ENCODE results near the gene GNG4.
"Not testable (repeated sequence)": the region's sequence is repeated elsewhere in the genome, so short reads cannot be mapped to it uniquely, and the experiment has no call there.

GNG4 gene

DNA sequence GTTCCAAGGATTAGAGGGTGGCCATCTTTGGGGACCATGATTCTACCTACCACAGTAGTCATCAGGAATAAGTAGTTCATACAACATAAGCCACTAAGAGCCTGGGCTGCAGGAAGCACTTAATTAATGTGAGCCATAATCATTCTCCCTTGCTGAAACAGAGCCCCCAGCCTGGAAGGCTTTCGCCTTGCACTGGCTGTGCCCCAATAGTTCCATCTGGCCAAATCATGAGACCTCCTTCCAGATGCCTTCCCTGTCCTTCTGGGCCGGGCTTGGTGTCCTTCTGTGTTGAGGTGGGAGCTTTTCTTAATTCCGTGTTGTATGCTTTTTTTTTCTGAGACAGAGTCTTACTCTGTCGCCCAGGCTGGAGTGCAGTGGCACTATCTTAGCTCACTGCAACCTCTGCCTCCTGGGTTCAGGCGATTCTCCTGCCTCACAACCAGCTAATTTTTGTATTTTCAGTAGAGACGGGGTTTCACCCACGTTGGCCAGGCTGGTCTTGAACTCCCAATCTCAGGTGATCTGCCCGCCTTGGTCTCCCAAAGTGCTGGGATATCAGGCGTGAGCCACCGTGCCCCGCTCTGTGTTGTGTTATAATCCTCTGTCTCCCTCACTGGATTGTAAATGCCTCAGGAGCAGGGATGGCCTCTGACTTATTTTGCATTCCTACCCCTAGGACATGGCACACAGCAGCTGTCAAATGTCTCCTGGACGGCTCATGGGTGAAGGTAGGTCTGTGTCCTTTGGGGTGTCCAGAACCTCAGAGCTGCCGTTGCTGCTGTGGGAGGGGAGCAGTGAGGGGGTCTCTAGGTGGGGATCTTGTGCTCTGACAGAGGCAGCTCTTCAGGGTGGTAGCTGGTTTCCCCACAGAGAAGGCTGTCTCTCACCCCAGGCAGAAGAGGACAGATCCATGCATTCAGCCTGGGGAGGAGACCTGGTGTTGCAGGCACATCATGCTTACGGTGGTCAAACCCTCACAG lies 10.1 kb downstream of the GNG4 start:
- DNase-seq (ENCODE audit: low read depth, low spot score): no peak
- TF ChIP-seq, protein P1, sequence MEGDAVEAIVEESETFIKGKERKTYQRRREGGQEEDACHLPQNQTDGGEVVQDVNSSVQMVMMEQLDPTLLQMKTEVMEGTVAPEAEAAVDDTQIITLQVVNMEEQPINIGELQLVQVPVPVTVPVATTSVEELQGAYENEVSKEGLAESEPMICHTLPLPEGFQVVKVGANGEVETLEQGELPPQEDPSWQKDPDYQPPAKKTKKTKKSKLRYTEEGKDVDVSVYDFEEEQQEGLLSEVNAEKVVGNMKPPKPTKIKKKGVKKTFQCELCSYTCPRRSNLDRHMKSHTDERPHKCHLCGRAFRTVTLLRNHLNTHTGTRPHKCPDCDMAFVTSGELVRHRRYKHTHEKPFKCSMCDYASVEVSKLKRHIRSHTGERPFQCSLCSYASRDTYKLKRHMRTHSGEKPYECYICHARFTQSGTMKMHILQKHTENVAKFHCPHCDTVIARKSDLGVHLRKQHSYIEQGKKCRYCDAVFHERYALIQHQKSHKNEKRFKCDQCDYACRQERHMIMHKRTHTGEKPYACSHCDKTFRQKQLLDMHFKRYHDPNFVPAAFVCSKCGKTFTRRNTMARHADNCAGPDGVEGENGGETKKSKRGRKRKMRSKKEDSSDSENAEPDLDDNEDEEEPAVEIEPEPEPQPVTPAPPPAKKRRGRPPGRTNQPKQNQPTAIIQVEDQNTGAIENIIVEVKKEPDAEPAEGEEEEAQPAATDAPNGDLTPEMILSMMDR (IDR thresholded peaks at IDR 0.05; ENCODE audit: low read depth, low read length): no peak
- in situ Hi-C loops (cut with HindIII; ENCODE audit: low sequenced_read_pairs): no loop called here
- no peak overlapping the region for H3K4me3 ChIP-seq (ENCODE audit: low read depth, low read length)

DNA sequence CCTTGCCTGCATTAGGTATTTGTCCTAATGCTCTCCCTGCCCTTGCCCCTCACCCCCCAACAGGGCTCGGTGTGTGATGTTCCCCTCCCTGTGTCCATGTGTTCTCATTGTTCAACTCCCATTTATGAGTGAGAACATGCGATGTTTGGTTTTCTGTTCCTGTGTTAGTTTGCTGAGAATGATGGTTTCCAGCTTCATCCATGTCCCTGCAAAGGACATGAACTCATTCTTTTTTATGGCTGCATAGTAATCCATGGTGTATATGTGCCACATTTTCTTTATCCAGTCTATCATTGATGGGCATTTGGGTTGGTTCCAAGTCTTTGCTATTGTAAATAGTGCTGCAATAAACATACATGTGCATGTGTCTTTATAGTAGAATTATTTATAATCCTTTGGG lies 11.0 kb downstream of the GNG4 start:
- H3K4me3 ChIP-seq (ENCODE audit: low read depth, low read length); in situ Hi-C loops (cut with HindIII; ENCODE audit: low sequenced_read_pairs); DNase-seq (ENCODE audit: low read depth, low spot score): not testable (repeated sequence)

DNA sequence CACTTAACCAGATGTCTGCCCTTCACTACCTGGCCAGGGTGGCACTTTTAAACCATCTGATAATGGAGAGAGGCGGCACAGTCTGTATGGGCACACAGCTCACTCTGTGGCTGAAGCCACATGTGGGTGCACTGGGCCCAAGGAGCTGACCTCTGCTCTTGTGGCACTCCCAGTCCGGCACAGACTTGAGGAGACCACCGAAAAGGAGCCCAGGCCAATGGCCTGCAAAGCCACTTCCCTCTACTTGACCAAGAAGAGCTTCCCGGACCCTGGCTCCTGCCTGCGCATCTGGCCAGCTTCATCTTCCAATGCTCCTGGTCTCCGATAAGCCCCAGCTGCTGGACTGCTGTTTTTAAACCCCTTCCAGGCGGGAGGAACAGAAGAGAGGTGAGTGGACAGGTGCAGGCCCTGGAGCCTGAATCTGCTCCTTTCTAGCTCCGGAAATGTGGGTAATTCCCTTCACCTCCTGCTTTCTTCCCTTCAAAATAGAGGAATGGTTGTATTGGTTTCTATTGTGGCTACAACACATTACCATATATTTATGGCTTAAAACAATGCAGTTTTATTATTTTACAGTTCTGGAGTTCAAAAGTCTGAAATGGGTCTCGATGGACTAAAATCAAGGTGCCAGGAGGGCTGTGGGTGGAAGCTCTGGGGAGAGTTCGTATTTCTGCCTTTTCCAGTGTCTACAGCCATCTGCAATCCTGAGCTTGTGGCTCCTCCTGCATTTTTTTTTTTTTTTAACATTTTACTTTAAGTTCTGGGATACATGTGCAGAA lies 11.6 kb downstream of the GNG4 start:
- in situ Hi-C loops (cut with HindIII; ENCODE audit: low sequenced_read_pairs): no loop called here
- no peak overlapping the region for H3K4me3 ChIP-seq (ENCODE audit: low read depth, low read length)
- DNase-seq (ENCODE audit: low read depth, low spot score): no peak
- TF ChIP-seq, protein P1 (IDR thresholded peaks at IDR 0.05; ENCODE audit: low read depth, low read length): no peak

DNA sequence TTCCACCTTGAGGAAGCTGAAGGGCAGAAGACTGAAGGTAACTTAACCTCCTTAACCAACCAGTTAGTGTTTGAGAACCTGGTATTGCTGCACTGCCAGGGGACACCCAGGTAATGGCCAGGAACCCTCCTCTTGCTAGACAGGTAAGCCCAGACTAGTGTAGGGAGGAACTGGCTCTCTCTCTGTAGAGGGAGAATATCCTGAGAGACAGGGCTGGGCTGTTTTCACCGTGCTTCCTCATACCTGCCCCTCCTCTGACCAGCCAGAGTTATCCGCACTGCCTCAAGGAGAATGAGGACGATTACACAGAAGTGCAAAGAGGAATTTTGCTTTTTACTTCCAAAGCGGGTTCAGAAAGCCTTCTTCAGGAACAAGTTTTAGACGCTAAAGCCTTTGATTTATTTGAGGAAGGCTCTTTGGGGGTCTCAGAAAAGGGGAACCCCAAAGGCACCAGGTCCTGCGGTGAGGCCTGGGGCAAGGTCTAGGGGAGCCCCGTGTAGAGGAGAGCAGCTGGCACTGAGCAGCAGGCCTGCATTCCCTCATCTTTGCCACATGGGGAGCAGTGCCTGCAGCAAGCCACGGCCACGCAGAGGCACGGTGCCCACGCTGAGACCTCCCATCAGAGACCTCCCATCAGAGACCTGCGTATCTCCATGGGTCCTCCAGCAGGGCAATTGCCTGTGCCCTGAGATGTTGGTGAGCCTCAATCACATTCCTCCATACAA lies 13.5 kb downstream of the GNG4 start:
- no peak overlapping the region for H3K4me3 ChIP-seq (ENCODE audit: low read depth, low read length)
- in situ Hi-C loops (cut with HindIII; ENCODE audit: low sequenced_read_pairs): no loop called here
- TF ChIP-seq, protein P1 (IDR thresholded peaks at IDR 0.05; ENCODE audit: low read depth, low read length): no peak
- DNase-seq (ENCODE audit: low read depth, low spot score): no peak

DNA sequence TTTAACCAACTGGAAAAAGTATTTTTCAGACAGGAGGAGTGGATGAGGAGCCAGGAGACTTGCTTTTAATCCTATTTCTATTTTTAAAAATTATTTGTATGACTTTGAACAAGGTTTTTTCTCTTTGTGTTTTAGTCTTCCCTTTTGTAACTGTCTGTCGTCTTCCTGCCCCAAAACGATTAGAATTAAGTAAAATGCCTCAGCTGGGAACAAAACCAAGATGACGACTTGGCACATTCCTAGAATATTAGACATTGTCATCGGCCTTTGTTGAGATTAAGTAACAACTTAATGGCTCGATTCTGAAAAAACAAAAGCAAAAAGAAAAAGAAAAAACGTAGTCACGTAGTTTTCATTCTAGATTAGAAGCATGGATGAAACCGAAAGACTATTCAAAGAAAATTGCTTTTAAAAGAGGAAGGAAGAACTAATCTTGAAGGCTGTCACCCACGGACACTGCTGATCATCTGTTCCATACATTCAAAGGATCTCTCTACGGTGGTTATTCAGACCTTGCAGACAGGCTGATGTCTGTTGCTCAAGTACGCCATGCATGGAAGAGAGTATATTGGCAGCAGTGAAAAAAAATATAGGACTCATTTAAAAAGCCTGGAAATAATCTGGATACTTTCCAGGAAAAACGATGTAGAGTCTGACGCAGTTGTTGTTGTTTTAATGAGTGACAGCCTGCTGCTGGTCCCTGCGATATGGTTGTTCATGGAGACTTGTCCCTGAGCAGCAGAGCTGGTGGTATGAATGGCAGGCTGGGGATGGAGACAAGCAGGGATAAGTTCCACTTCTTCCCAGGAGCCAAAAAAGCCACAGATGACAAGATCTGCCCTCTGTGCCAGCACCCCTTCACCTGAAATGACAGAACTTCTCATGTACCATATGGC lies 16.8 kb downstream of the GNG4 start:
- peak overlapping the region; percentile 4 for H3K4me3 ChIP-seq (ENCODE audit: low read depth, low read length)
- in situ Hi-C loops (cut with HindIII; ENCODE audit: low sequenced_read_pairs): no loop called here
- TF ChIP-seq, protein P1 (IDR thresholded peaks at IDR 0.05; ENCODE audit: low read depth, low read length): no peak
- peak; percentile 66 for DNase-seq (ENCODE audit: low read depth, low spot score)

DNA sequence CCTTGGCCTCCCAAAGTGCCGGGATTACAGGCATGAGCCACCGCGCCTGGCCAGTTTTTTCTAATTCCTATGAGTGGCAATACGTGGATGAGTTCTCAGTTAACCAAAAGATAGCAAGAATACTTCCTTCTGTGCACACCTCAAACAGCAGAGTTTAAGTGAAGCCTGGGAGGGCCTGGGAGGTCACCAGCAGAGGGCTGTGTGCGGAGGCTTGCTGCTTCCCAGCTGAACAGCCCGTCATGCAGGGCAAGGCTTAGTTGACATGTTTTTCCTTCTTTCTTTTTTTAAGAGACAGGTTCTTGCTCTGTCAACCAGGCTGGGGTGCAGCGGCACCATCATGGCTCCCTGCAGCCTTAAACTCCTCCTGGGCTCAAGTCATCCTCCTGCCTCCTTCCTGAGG lies 17.8 kb downstream of the GNG4 start:
- TF ChIP-seq, protein P1 (IDR thresholded peaks at IDR 0.05; ENCODE audit: low read depth, low read length): peak; percentile 19
- in situ Hi-C loops (cut with HindIII; ENCODE audit: low sequenced_read_pairs): no loop called here
- no peak for DNase-seq (ENCODE audit: low read depth, low spot score)
- no peak overlapping the region for H3K4me3 ChIP-seq (ENCODE audit: low read depth, low read length)
